T-helper 17 cell (primary cell): Measurements from ENCODE around the gene MLN. TPM values are rescaled to one million over a fixed set of nuclear protein-coding genes. Genes with fewer than 3 reads are reported as not detected.

Experiments used
- ATAC-seq: fragments of 150-1000 bp; cut with Tn5 transposase; 2 replicates; pipeline ENCODE4 v1.10.0; 2021; ENCODE audit warnings: mild to moderate bottlenecking, moderate library complexity
- DNase-seq, 3 donors: peaks; one replicate each; pipeline versions ENCODE4 v3.0.0 to v3.0.0-alpha.2; 2020 to 2021
- H3K9me3 ChIP-seq: one replicate; pipeline ENCODE4 v1.7.0; 2013; ENCODE audit warnings: low read length, mild to moderate bottlenecking; ENCODE audit not compliant: control insufficient read depth, poor library complexity, severe bottlenecking
- H3K27ac Mint-ChIP-seq: one replicate; pipeline ENCODE4 v1.8.0; 2022; ENCODE audit warnings: mild to moderate bottlenecking, moderate library complexity, mixed read lengths
- H3K27me3 Mint-ChIP-seq: one replicate; pipeline ENCODE4 v1.8.0; 2022; ENCODE audit warnings: mixed read lengths
- H3K36me3 Mint-ChIP-seq: one replicate; pipeline ENCODE4 v1.8.0; 2022; ENCODE audit warnings: low read depth, mixed read lengths
- H3K4me1 Mint-ChIP-seq: one replicate; pipeline ENCODE4 v1.8.0; 2022; ENCODE audit warnings: mild to moderate bottlenecking, mixed read lengths
- H3K4me3 Mint-ChIP-seq: one replicate; pipeline ENCODE4 v1.8.0; 2022; ENCODE audit warnings: mild to moderate bottlenecking, moderate library complexity, mixed read lengths
- total RNA-seq, 4 donors: library from RNA in 2 of 4; stranded (reverse) in 2 of 4; gene quantifications; one replicate each; pipeline ENCODE4 v1.2.3 and lab custom pipeline; 2022 to 2026

Gene MLN
- total RNA-seq, 2 donors from 2014 or later = not detected

DNA sequence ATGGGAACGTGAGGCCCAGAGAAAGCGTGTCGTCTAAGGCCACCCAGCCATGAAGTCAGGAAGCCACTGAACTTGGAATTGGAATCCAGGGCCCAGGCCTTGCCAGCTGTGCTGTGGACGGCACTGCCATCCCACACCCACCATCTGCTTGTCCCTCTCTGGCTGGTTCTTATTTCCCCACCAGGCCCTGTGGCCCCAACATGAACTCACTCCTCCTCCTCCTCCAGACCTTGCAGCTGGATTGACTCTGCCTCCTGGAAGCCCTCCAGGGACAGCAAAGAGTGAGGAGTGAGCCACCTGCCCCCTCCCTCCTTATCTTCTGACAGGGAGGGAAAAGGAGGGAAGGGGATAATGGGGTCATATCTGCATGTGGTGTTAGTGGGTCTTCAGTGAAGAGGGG, 41.1 kb downstream of the MLN start:
- ATAC-seq = no peak
- H3K27me3 Mint-ChIP-seq = peaks cover 27% of the 10 kb centered on the region
- H3K4me1 Mint-ChIP-seq = peaks cover 3% of the 10 kb centered on the region
- DNase-seq = no peak
- no peaks in the 10 kb centered on the region for H3K36me3 Mint-ChIP-seq
- no peaks in the 10 kb centered on the region for H3K9me3 ChIP-seq
- H3K4me3 Mint-ChIP-seq = no peak overlapping the region
- no peak overlapping the region for H3K27ac Mint-ChIP-seq

DNA sequence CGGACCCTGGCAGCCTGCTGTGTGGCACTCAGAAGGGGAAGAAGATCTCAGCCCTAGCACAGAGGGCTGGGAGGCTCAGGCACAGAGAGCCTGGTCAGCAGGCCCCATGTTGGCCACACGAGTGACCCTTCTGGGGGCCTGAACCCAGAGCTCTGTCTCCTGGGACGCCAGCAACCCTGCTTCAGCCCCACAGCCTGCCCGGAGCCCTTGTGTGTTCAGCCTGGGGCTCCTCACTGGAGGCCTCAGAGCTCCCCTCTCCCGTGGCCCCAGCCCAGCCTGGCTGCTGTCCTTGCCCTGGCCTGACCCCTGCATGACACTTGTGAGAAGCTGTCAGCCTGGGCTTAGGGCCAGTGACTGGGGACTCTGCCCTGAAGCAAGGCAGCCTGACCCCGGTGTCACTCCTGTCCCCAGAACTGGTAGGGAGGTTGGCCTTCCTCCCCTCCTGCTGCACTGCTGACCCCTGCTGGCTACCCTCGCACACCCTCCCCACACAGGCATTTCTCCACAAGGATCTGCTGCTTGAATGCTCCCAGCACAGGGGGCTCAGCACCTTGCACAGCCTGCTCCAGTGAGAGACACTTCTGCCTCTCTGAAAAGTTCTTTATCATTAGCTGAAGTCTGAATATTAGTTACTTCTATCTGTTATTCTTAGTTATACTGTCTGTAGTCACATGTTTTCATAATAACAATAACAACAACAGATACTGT, 41.7 kb downstream of the MLN start:
- no peak overlapping the region for H3K4me3 Mint-ChIP-seq
- no peaks in the 10 kb centered on the region for H3K36me3 Mint-ChIP-seq
- no peak for DNase-seq
- peaks cover 3% of the 10 kb centered on the region for H3K4me1 Mint-ChIP-seq
- peak; percentile 39 for ATAC-seq
- H3K27ac Mint-ChIP-seq = no peak overlapping the region
- no peaks in the 10 kb centered on the region for H3K9me3 ChIP-seq
- peaks cover 33% of the 10 kb centered on the region for H3K27me3 Mint-ChIP-seq

DNA sequence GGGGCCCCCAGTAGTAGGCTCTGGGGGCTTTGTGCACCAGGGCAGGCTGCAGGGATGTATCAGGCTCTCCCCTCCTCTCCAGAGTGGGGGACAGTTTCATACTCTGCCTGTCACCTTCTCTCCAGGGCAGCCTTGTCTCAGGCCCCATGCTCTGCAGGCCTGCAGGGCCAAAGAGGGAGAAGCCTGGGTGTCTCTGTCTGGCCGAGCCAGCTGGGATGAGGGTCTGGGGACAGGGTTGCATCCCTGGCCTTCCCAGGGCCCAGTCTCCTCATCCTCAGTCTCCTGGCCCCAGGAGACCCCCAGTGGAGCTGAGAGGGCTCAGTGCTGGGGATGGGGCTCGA, 42.3 kb downstream of the MLN start:
- peaks cover 34% of the 10 kb centered on the region for H3K27me3 Mint-ChIP-seq
- no peak for DNase-seq
- no peak overlapping the region for H3K27ac Mint-ChIP-seq

DNA sequence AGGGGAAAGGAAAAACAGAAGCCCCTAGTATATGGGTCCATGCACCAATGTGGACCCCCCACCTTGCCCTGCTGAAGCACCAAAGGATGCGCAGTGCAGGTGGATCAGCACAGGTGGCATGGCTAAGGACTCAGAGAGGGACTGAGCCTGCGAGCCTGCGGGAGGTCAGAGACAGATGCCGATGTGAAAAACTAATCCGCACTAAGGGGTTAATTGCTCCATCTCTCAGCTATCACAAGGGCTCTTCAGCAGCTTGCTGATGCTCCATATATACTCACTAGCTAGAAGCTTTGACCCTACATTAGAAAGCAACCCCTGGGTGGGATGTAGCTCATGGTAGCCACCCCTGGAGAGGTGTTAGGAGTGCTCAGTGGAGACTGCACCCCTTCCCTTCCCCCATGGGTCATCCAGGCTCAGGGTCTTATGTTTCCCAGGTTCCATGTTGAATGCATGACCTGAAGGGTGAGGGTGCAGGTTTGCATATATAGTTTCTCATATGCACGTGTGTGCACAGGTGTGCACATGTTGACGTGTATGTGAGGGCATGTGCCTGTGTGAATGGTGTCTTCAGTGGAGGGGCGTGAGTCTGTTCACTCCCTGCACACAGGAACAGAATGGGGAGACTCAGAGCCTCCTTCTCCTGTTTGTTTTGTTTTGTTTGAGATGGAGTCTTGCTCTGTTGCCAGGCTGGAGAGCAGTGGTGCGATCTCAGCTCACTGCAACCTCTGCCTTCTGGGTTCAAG, 43.7 kb downstream of the MLN start:
- H3K9me3 ChIP-seq = no peaks in the 10 kb centered on the region
- Mint-ChIP-seq H3K4me1 (peaks cover 3% of the 10 kb centered on the region), H3K27ac (no peak overlapping the region), H3K27me3 (peaks cover 30% of the 10 kb centered on the region), H3K36me3 (no peaks in the 10 kb centered on the region), H3K4me3 (no peak overlapping the region)
- ATAC-seq (no peak), DNase-seq (no peak)

More for the DNA sequence above, 42.3 kb downstream of the MLN start:
- H3K9me3 ChIP-seq = no peaks in the 10 kb centered on the region
- no peaks in the 10 kb centered on the region for H3K36me3 Mint-ChIP-seq
- H3K4me3 Mint-ChIP-seq = no peak overlapping the region
- ATAC-seq = no peak
- peaks cover 3% of the 10 kb centered on the region for H3K4me1 Mint-ChIP-seq

DNA sequence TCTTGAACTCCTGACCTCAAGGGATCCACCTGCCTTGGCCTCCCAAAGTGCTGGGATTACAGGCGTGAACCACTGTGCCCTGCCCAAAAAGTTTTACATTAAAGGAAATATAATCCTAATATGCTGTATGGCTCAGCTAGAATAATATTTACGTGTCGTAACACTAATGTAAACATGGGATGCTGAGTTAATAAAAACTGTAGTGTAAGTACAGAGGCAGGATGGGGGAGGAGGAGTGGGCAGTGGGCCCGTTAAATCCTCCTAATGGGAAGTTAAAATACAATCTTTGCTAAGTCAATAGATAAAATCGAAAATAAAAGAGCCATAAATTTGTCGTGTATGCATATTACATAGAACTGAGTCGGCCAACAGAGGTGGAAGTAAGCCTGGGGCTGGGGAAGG, 45.0 kb downstream of the MLN start:
- H3K27ac Mint-ChIP-seq = no peak overlapping the region
- ATAC-seq (no peak), DNase-seq (no peak)
- no peaks in the 10 kb centered on the region for H3K36me3 Mint-ChIP-seq
- H3K4me3 Mint-ChIP-seq = no peak overlapping the region
- no peaks in the 10 kb centered on the region for H3K9me3 ChIP-seq
- H3K4me1 Mint-ChIP-seq = peaks cover 3% of the 10 kb centered on the region
- peaks cover 20% of the 10 kb centered on the region for H3K27me3 Mint-ChIP-seq

DNA sequence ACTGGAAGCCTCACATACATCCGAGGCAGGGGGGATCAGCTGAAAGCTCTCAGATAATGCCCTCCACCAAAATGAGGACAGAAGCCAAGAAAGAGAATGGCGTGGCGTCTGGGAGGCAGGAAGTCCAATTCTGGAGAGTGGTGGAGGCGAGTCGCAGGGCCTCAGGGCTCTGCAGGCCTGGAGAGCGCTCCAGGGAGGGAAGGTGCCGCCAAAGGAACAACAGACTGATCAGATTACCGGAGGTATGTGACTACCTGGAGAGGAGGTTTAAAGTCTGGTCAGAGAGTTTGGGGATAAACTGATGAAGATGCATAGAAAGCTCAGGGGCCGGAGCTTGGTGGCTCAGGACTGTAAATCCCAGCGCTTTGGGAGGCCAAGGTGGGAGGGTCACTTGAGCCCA, 45.9 kb downstream of the MLN start:
- Mint-ChIP-seq H3K4me1 (peaks cover 3% of the 10 kb centered on the region), H3K4me3 (no peak overlapping the region), H3K27me3 (peaks cover 18% of the 10 kb centered on the region), H3K27ac (no peak overlapping the region), H3K36me3 (no peaks in the 10 kb centered on the region)
- H3K9me3 ChIP-seq = no peaks in the 10 kb centered on the region
- ATAC-seq = no peak
- DNase-seq = no peak

DNA sequence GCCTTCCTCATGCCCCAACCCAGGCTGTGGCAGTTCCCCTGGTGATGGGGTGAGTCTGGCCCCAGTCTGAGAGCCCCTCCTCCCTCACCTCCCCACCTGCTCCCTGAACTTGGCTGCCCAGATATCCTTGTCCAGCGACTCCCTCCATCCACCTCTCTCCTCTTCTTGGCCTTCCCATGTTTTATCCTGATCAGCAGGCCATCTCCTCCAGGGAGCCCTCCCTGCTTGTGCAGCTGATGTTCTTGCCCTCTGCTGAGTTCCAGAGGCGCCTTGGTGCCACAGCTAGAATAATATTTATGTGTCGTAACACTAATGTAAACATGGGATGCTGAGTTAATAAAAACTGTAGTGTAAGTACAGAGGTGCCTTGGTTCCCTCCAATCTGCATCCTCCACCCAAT, 46.7 kb downstream of the MLN start:
- no peak for DNase-seq
- Mint-ChIP-seq H3K4me1 (peaks cover under 1% of the 10 kb centered on the region), H3K4me3 (no peak overlapping the region), H3K36me3 (no peaks in the 10 kb centered on the region), H3K27me3 (peaks cover 18% of the 10 kb centered on the region), H3K27ac (no peak overlapping the region)
- no peak for ATAC-seq
- no peaks in the 10 kb centered on the region for H3K9me3 ChIP-seq

DNA sequence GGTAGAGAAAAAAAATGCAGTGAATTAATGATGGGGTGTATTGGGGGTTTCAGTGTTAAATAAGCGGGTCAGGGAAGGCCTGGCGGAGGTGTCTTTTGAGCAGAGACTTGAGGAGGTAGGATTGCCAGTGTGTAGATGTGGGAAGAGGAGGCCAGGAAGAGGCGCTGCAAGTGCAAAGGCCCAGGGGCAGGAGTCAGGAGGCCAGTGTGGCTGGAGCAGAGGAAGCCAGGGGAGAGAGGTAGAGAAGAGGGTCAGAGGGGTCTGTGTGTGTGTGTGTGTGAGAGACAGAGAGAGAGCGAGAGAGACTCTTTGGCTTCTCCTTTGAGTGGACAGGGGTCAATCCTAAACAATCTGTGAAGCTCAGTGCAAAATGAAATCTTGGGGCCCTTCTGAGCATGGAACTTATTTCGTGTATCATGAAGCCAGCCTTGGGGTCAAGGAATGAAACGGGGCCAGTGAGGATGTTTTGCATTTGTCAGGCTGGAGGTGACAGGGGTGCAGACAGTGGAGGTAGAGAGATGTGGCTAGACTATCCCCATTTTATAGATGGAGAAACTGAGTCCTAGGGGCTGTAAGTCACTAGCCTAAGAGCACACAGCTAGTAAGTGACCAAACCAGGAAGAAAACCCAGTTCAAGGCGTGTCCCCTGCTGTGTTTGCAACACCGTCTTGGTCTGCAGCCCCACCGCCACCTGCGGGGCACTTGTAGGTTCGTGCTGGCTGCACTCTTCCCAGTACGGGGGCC, 47.4 kb downstream of the MLN start:
- Mint-ChIP-seq H3K36me3 (no peaks in the 10 kb centered on the region), H3K4me1 (no peaks in the 10 kb centered on the region), H3K4me3 (no peak overlapping the region), H3K27ac (no peak overlapping the region), H3K27me3 (peaks cover 18% of the 10 kb centered on the region)
- ATAC-seq = no peak
- no peaks in the 10 kb centered on the region for H3K9me3 ChIP-seq
- DNase-seq = no peak

DNA sequence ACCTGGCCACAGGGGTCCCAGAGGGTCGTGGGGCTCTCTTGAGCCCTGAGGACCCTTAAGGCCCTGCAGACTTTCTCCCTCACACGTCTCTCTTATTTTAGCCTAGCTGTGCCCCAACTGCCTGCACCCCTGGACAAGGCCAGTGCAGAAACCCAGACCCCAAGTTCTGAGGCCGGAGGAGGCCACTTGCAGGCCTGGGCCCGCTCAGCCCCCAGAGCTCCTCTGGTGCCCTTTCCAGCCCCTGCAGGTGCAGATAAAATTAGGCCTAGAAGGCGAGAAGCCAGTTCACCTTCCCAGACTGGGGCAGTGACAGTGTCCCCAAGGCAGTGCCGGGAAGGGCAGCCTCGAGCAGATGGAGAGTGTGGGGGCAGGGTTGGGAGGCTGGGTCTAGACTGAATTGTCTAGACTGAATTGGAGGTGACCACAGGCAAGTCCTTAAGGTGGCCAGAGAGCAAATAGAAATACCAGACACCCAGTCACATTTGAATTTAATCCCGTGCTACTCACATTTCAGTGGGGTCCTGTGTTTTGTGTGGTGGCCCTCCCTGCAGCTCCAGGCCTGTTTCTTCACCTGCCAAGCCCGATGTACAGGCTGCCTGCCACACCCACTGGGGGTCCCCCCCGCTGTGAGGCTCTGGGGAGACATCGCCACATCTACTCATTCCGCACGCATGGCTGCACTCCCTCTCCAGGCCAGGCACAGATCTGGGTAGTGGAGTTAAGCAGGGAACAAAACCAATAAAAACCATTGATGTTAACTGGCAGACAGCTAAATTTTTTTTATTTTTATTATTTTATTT, 48.5 kb downstream of the MLN start:
- no peaks in the 10 kb centered on the region for H3K9me3 ChIP-seq
- Mint-ChIP-seq H3K4me1 (peaks cover 7% of the 10 kb centered on the region), H3K36me3 (no peaks in the 10 kb centered on the region)

DNA sequence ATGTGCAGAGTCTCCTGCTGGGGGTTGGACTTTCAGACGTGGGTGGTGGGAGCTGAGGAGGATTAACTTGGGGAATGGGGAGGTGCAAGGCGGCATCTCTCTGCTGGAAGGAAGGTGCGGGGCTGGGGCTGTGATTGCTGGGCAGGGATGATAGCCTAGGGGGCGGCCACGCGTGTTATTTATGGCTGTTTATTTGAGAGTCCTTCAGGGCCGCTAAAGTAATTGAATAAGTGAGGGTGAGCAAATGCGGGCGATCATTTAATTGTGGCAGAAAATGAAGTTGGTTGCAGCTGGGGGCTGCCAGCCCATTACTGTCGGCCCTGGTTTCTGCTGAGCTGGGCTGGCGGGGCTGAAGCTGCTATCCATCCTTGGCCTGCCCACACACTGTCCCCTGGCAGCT, 49.6 kb downstream of the MLN start:
- H3K9me3 ChIP-seq = no peaks in the 10 kb centered on the region
- Mint-ChIP-seq H3K27me3 (peaks cover 25% of the 10 kb centered on the region), H3K27ac (no peak overlapping the region), H3K4me1 (peaks cover 9% of the 10 kb centered on the region), H3K36me3 (no peaks in the 10 kb centered on the region), H3K4me3 (no peak overlapping the region)
- ATAC-seq = no peak
- no peak for DNase-seq

More for the DNA sequence above, 48.5 kb downstream of the MLN start:
- H3K27me3 Mint-ChIP-seq = peaks cover 18% of the 10 kb centered on the region
- DNase-seq = no peak
- no peak overlapping the region for H3K4me3 Mint-ChIP-seq
- H3K27ac Mint-ChIP-seq = no peak overlapping the region
- ATAC-seq = no peak

DNA sequence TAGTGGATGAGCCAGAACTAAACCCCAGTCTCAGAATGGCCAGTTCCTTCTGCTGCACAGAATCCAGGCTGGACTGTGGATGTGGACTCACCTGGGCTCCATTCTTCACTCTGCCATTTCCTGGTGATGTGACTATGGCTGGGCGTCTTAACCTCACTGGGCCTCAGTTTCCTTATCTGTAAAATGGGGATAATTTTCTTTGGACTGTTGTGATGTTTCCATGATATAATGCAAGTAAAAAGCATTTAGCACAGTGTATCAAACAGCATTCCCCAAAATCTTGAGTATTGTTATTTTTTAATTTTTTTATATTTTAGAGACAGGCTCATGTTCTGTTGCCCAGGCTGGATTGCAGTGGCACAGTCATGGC, 51.2 kb downstream of the MLN start:
- ATAC-seq (no peak), DNase-seq (no peak)
- no peaks in the 10 kb centered on the region for H3K36me3 Mint-ChIP-seq
- peaks cover 29% of the 10 kb centered on the region for H3K27me3 Mint-ChIP-seq
- no peaks in the 10 kb centered on the region for H3K9me3 ChIP-seq
- H3K4me1 Mint-ChIP-seq = peaks cover 9% of the 10 kb centered on the region
- no peak overlapping the region for H3K4me3 Mint-ChIP-seq
- H3K27ac Mint-ChIP-seq = no peak overlapping the region

DNA sequence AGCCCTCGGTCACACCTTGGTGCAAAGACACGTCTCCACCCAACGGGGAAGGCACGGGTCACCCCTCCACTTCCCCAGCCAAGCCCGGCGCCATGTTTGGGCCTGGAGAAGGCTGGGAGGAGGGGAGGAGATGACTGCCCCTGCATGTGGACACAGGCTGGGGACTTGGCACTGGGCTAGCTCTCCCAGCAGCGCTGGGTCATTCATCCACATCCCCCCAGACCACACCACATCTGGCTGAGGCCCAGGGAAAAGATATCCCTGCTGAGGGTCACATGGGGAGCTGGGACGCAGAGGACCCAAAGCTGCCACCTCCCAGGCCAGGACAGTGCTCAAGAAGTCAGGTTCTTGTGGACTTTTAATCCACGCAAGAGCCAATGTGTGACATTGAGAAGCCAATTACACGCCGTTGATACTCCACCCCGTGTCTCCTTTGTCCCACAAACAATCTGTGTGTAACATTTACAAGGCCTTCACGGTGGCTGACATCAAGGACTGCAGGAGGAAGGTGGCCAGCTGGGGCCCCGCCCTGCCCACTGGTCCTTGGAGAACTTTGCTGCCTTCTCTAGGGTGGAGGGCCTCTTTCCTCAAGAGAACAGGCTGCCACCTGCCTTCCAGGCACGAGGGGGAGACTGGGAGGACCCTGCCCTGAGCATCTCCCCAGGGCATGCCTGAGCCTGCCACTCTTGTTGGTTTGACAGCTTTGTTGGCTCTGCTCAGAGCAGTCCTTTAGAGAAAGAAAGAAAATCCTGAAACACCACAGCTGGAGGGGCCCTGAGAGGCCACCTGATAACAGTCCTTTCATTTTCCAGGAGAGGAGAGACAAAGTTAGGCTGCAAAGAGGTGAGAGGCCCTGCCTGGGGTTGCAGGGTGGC, 51.8 kb downstream of the MLN start:
- Mint-ChIP-seq H3K4me3 (no peak overlapping the region), H3K27me3 (peaks cover 29% of the 10 kb centered on the region), H3K27ac (no peak overlapping the region), H3K4me1 (peaks cover 12% of the 10 kb centered on the region), H3K36me3 (no peaks in the 10 kb centered on the region)
- H3K9me3 ChIP-seq = no peaks in the 10 kb centered on the region
- no peak for ATAC-seq
- no peak for DNase-seq
